GM21737 (cell line): ENCODE results near the gene ERC2.

Source experiments
- ATAC-seq: cut with Tn5 transposase; IDR thresholded peaks from one replicate; pipeline ENCODE4 v1.9.1; 2021; ENCODE audit warnings: mild to moderate bottlenecking, moderate library complexity; ENCODE audit not compliant: unreplicated experiment

ERC2 gene

DNA sequence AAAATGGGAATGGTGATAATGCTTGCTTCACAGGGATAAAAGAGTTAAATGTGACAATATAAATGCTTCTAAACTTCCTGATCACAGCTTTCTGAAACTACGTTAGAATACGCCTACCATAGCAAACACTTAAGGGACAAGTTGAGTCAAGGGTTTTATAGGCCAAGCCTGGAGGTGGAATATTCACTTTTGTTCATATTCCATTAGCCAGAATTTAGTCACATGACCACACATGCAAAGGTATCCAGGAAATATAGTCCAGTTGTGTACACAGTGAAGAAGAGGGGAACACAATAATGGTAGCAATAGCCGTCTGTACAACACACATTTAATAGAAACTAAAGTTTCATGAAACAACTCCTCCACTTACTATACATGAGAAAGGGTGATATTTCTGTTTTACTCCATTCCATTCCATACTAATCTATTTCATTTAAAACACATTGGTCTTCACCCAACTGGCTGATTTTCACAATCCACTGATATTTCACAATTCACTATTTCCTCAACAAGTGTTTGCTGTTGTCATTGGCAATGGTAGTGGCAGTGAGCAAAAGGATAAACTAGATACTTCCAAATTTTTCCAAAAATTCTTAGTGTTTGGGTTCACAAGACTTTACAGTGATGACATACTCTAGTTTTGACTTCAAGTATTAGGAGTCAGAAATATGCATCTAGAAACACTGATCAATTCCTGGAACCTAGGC, 270.9 kb downstream of the ERC2 start:
- no peak for ATAC-seq

DNA sequence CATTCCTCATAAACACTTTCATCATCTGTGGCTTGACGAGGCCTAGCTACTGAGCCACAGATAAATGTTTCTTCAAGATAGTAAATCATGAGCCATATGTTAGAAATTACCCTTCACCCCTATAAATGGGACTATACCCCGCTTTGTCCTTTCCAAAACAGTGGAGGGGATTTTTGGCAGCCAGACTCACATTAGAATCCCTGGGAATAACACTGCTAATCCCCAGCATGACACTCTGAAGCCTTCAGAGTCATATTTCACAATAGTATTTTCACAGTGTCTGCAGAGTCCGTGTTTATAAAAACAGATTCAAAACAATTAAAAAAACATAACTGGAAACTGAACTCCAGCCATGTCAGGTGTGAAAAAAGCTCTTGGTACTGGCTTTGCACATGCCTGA, 271.6 kb downstream of the ERC2 start:
- ATAC-seq: no peak

DNA sequence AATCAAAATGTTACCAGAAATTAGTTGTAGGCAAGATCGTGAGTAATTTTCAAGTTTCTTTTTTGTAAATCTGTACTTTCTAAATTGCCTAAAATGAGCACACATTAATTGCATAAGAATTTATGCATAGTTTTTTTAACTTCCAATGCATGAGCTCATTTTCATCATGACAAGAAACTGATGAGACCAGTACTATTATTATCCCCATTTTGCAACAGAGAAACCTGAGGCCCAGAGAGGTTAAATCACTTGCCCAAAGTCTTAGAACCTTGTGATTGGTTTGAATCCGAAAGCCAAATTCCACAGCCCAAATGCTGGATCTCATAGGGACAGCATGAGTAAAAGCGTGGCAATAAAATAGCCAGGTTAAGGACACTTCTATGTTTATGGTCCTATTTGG, 274.7 kb downstream of the ERC2 start:
- ATAC-seq: no peak

DNA sequence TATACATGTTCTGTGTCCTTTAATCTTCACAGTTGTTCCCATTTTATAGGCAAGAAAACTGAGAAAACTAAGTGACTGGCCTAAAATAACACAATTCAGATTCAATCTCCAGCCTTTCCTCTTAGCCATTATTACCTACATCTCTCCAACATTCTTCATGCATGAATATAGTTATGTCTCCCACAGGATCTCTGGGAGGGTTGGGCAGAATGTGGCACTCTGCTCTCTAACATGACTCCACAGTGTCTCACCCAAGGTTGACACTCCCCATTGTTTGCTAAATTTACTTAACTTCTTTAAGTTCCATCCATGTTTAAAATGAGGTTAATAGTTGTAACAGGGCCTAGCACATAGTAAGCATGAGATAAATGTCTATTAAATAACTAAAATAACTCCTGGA, 276.3 kb downstream of the ERC2 start:
- ATAC-seq: no peak

DNA sequence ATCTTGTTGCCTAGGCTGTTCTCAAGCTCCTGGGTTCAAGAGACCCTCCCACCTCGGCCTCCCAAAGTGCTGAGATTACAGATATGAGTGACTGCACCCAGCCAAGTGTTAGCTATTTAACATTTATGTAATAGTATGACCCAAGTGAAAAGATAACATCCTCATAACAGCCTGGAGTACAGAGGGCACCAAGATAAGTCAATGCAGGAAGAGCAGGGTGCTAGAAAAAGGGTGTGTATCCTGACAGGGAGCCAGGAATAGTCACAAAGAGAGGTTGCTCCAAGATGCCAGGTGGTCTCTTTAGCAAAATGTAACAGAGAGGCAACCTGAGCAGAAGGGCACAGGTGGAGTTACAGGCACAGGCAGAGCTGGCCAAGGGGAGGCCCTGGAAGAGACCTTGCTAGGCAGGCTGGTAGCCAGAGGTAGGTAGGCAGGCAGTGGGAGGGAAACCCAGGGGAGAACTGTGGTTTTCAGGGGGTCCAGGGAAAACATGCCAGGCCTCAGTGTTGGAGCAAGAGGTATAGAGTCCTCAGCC, 277.4 kb downstream of the ERC2 start:
- ATAC-seq: no peak

DNA sequence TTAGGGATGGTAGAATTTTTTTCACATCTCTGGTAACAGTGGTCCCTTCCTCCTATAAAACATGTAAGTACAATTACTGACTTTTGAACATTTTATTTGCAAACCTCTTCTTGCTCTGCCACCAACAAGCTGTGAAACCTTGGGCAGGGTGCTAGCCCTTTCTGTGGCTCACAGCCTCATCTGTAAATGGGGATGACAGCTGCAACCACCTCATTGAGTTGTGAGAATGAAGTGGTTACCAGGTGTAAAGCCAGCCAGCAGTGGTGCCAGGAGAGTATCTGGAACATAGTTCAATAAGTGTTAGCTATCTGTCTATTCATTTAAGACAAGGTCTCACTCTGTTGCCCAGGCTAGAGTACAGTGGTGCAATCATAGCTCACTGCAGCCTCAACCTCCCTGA, 278.1 kb downstream of the ERC2 start:
- ATAC-seq: no peak

DNA sequence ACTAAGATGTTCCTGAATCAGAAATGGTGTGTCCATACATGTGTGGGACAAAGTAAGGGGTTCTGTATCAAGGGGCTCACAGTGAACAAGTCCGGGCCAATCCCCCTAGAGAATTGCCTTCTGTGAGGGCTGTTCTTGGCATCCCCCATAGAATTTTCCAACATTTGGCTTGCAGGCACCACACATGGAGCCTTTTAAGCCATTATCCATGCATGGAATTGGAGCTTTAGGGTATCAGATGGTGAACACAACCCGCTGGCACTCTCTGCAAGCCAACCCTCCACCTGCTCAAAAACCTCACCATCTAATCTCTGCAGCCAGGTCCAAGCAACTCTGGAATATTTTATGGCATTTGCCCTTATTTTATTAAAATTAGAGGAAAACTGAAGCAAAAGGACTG, 278.7 kb downstream of the ERC2 start:
- no peak for ATAC-seq

DNA sequence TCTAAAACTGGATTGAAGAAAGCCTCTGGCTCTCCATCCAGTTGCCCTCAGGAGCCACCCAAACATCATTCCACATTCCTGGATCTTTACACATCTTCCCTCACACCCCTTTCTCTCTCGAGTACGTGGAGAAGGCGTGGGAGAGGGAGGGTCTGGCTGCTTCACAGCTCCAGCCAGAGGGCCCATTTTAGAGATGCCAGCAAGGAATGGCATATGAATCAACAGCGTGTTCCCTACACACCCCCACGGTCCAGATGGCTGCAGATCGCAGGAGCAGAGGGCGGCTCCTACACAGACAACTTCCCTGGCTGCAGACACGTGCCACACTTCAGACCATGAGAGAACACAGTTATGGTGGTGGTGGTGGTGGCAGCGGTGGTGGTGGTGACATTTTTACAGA, 280.1 kb downstream of the ERC2 start:
- no peak for ATAC-seq

DNA sequence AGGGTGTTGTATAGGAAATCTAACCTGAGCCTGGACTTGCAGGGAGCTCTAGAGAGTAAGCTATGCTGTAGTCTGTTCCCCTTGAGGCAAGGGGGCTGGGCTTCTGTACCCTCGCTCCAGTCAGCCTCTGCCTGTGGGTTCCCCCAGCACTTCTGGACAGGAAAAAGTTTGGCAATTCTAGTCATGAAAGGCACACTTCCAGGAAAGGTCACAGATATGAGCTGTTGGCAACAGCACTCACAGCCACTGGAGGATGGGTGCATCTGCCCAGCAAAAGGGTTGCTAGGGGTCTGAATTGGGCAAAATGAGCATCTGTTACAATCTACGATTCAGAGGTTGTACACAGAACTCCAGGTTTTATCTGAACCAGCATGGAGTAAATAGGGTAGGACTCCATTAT, 281.2 kb downstream of the ERC2 start:
- ATAC-seq: no peak

DNA sequence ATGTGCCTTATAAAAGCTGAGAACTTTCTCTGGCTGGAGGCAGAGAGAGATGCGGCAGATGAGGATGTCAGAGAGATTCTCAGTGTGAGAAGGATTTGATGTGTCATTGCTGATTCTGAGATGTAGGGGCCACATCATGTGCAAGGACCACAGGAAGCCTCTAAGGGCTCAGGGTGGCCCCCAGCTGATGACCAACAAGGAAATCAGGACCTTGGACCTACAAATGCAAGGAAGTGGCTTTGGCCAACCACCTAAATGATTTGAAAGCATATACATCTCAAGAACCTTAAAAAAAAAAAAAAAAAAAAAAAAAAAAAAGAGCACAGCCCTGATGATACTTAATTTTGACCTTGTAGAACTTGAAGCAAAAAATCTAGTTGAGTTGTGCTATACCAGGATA, 282.4 kb downstream of the ERC2 start:
- ATAC-seq: no peak

DNA sequence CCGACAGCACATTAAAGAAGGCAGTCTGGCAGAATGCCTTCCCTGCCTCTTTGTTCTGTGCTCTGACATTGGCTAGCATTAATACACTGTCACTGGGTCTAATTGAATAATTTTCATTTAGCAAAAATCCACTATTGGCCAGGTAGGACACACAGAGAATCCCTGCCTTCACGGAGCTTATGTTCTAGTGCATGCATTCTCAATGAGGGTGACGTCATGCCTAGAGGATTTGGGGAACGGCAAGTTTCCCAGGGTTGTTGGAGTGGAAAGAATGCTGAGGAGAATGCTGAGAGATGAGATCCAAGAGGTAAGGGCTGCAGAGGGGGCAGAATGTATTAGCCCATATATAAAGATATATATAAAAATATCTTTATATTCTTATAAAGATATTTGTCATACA, 284.7 kb downstream of the ERC2 start:
- ATAC-seq: no peak

DNA sequence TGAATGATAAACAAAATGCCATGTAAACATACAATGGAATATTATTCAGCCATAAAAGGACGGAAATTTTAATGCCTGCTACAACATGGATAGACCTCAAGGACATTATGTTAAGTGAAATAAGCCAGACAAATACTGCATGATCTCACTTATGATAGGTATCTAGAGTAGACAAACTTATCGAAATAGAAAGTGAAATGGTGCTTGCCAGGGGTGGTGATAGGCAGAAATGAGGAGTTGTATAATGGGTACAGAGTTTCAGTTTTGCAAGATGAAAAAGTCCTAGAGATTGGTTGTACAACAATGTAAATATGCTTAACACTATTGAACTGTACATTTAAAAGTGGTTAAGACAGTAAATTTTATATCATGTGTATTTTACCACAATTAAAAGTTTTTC, 287.8 kb downstream of the ERC2 start:
- no peak for ATAC-seq

DNA sequence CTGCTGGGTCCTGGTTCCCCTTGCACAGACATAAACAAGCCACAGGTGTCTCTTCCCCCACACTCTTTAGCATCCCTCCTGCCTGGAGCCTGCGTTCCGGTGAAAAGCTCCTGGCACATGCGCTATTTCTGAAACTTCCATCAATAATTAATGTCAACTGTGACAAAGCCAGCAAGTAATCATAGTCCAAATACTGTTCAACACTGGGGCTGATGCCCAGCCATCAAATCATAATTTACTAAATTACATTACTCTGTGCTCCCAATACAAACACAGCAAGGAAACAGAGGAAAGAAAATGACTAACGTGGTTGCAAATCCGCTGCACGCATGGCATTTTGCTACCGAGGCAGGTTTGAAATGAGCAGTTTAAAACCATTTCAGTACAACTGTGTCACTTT, 294.7 kb downstream of the ERC2 start:
- ATAC-seq: no peak

DNA sequence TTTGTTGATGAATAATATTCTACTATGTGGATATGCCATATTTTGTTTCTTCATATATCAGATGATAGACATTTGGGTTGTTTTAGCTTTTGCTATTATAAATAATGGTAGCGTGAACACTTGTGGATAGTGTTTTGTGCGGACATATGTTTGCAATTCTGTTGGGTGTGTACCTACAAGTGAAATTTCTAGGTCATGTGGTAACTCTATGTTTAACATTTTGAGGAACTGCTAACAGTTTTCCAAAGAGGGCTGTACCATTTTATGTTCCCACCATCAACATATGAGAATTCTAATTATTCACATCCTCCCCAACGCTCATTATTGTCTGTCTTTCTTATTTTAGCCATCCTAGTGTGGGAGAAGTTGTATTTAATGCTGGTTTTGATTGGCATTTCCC, 303.8 kb downstream of the ERC2 start:
- ATAC-seq: no peak

DNA sequence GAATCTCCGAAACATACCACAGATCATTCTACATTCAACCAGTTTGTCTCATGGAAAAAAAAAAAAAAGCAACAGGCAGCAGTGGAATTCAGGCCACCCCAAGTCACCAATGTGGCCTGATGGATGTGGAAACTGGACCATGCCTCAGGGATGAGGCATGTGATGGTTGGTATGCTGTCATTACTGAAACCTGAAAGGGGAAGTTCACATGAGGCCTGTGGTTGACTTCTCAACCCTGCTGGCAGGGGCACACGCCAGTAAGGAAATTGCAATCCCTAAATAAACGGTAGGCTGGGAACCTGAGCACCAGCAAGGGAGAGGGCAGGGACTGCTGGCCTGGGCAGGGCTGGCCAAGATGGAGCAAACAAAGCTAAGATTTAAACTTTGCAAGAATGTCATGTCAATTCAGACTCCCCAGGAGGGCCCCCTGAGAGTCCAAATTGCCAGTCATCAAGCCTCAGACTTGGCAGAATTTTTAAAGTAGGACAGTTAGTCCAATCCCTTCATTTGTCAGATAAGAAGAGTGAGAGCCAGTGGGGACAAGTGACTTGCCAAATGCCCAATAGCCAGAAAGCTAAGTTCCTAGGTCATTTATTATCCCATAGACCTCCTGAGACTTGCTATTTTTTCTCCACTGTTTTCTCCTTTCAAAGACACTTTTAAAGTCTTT, 310.4 kb downstream of the ERC2 start:
- ATAC-seq: peak; percentile 62

DNA sequence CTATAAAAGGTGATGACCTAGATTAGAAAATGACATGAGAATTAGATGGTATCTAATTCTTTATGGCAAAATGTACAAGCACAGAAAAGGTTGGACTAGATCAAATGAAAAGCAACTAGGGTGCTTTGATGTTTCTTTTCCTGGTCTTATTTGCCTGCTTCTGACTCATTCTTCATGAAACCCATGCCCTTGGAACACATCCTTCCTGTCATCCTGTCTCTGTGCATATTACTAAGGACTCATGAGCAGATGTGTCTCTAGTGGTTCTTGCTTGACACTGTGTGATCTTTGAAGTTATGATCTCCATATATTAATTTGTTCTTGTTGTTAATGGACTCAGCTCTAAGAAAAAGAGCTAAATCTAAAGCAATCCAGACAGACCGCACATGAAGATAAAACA, 314.0 kb downstream of the ERC2 start:
- no peak for ATAC-seq

DNA sequence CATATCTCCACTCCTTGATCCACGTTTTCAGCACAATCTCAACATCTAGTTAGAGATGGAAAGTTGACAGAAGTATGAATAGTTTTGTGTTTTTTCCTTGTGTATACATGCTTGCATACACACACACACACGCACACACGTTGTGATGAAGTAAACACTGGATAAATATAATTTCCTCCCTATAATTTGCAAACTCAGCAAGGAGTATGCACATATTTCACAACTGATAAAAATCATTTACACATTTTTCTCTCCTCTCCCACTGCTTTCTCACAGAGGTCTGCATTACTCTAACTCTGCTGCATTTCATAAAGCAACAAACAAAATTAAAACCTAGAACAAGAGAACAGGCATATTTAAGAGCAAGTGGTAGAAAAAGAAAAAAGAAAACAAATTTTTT, 320.9 kb downstream of the ERC2 start:
- no peak for ATAC-seq

DNA sequence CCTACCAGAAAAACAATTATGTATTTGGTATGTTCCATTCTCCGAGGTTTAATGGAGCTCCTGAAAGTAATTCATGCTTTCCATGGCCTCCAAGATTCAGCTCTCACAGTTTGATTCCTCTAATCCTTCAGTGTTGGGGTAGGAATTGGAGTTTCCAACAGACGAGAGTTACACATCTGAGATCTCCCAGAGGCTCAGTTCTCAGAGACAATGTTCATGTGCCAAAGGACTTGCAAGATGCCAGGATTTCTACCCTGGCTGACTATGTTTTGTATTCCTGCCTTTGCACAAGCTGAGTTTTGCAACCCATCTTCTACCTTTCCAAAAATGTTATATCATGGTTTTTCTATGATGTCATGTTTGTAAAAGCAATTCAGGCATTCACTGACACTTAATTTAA, 322.9 kb downstream of the ERC2 start:
- no peak for ATAC-seq

DNA sequence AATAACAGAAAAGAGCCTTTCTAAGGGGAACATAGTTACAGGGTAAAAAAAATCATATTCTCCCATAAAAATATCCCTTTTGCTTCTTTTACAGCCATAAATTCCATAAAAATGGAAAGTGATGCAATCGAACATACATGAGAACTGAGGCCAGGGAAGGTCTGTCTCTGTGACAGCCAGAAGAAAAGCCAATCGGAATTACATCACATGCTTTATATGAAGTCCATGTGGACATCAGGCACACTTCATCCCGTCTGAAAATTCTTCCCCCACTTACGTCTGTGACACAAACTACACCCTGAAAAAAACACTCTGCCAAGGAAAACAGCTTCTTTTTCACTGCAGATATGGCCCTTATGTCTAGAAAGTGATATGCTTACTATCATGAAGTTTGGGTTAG, 323.5 kb downstream of the ERC2 start:
- ATAC-seq: no peak

DNA sequence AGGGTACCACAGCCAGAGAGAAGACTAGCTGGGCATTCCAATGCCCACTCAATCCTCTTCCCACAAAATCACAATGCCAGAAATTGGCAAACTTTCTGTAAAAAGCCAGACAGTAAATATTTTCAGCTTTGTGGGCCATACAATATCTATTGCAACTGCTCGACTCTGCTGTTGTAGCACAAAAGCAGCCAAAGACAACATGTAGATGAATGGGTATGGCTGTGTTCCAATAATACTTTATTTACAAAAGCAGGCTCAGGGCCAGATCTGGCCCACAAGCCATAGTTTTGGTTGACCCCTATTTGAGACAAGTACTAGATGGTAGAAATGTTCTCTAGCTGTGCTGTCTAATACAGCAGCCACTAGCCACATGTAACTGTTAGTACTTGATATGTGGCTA, 330.9 kb downstream of the ERC2 start:
- ATAC-seq: no peak

DNA sequence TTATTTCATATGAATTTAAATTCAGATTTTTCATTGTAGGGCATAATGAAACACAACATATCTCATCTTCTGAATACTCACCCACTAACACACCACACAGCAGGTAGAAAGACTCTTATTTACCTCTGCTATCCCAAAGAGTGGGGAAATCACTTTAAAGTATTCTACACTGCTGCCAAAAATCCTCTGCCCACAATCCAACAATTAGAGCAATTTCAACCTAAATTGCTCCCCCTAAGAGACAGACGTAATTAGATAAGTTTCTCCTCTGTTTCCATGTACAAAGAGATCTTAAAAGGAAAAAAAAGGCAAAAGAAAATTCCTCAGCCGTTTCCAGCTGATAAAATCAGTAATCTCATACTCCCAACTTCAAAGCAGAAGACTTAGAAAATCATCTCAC, 331.8 kb downstream of the ERC2 start:
- no peak for ATAC-seq

DNA sequence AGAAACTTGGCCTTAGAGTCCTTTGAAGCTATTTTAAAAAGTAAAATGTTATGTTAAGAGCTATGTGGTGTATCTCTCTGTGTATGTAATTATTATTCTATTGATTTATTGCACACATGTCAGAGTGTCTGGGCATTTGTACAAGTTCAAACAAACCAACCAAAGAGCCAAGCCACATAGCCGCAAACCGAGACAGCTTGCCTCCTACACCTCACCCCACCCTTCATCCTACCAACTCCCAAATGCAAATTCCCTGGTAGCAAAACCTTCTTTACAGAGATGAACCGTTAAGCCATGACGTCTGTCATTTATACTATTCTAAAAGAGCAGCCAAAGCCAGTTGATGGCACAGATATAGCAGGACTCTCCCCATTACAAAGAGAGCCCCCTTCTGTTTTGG, 332.3 kb downstream of the ERC2 start:
- no peak for ATAC-seq

DNA sequence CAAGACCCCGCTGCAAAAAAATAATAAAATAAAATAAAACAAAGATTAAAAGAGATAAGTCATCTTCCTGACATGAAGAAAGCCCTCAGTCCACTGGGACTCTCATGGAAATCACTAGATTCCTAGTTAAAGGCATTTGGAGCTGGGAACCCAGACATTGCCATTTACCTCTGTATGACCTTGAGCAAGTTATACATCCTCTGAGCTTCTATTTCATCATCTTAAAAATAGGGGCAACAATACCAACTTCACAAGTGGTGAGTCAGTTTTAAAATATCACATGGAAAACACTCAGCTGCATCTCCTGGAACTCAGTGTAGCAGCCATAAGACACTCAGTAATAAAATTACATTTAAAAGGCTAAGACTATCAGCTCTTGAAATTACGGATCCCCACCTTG, 334.8 kb downstream of the ERC2 start:
- no peak for ATAC-seq
